Mononuclear cell (primary cell): ENCODE measurements around the gene STAT3. TPM values are rescaled to one million over a fixed set of nuclear protein-coding genes. Genes with fewer than 3 reads are reported as not detected.
"Not testable (repeated sequence)": the region's sequence is repeated elsewhere in the genome, so short reads cannot be mapped to it uniquely, and the experiment has no call there.

Source experiments
- H3K27me3 ChIP-seq: 2 replicates; pipeline ENCODE4 v1.6.0; 2011; ENCODE audit warnings: low read length, control low read depth; ENCODE audit not compliant: insufficient read depth
- H3K4me1 ChIP-seq: 2 replicates; pipeline ENCODE4 v1.5.1; 2011; ENCODE audit warnings: mild to moderate bottlenecking, low read length, control low read depth; ENCODE audit not compliant: insufficient read depth
- H3K4me3 ChIP-seq: 2 replicates; pipeline ENCODE4 v1.5.1; 2011; ENCODE audit warnings: mild to moderate bottlenecking, low read length, moderate library complexity
- H3K9me3 ChIP-seq: 2 replicates; pipeline ENCODE4 v1.5.1; 2011; ENCODE audit warnings: low read depth, mild to moderate bottlenecking, control low read depth, low read length
- total RNA-seq: library from RNA; depleted of rRNA; stranded (reverse); fragments of >200 nt; gene quantifications from one replicate; pipeline ENCODE4 v1.2.3, GENCODE V29; 2012

STAT3 gene
- total RNA-seq, 1 donor: 216 TPM

DNA sequence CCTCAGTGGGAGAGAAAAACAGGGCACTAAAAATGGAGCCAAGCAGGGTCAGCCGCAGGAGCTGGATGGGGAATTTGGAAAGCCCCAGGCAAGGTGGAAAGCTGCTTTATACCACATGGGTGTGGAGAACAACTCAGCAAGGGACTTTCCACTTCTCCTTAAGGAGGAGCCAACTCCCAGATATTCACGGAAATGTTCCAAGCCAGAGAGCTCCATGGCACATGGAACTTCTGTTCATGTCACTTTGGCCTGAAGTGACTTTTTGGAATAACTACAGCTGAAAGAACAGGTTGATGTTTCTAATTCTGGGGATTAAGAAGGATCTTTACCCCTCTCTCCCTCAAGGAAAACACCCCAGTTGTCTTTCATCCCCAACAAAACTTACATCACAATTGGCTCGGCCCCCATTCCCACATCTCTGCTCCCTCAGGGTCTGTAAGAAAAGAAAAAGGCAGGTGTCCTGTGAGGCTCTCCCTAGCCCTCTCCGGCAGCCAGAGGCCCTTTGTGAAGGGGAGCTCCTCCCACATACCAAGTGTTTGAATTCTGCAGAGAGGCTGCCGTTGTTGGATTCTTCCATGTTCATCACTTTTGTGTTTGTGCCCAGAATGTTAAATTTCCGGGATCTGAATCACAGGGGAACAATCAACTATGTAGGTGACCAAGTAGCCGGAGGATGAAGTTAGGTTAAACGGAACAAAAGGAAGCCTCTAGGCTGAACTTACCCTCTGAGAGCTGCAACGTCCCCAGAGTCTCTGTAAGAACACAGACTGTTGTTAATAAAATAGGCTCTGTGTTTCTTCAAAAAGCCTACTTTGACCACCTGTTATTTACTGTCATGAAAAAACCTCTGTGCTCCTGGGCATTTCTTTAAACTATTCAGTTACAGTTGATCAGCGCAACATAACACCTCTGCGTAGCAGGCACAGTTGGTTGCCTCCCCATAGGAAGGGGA lies 58.9 kb downstream of the STAT3 start:
- H3K4me3 ChIP-seq: no peak overlapping the region
- H3K4me1 ChIP-seq: no peaks in the 10 kb centered on the region
- no peaks in the 10 kb centered on the region for H3K9me3 ChIP-seq
- H3K27me3 ChIP-seq: no peaks in the 10 kb centered on the region

DNA sequence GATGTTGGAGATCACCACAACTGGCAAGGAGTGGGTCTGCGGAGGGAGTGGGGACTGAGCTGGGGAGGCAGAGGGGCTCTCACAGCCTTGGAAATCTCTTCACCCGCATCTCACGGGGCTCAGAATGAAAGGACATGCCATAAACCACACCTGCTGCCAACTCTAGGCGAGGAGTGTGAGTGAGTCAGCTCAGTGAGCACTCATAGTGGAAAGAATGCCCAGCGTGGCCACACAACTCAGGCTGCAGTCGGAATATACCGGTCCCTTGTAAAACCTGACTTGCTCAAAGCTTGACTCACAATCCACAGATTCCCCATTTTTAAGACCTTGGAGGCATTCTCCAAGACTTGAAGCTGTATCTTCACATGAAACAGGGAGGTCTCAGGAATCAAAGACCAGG lies 63.2 kb downstream of the STAT3 start:
- Histone ChIP-seq H3K9me3 (no peaks in the 10 kb centered on the region), H3K27me3 (no peaks in the 10 kb centered on the region), H3K4me1 (peaks cover 19% of the 10 kb centered on the region), H3K4me3 (no peak overlapping the region)

DNA sequence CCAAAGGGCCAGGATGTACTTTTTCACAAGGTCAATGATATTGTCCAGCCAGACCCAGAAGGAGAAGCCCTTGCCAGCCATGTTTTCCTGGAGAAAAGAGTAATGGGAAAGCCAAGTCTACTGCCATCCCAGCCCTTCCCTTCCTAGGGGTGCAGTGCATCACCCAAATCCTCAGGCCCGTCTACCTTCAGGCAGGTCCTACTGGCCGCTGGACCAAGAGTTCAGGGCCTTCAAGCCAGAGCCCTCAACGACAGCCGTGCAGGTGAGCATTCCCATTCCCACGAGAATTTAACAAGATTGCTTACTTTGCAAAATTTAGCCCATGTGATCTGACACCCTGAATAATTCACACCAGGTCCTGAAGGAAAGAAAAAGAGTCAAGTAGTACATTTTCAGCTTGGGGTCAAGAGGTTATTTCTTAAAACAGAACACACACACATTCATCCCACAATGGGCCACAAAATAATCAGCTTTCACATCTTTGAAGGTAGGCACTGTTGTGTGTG lies 64.9 kb downstream of the STAT3 start:
- H3K9me3 ChIP-seq: no peaks in the 10 kb centered on the region
- peaks cover 28% of the 10 kb centered on the region for H3K4me1 ChIP-seq
- H3K27me3 ChIP-seq: no peaks in the 10 kb centered on the region
- H3K4me3 ChIP-seq: no peak overlapping the region

DNA sequence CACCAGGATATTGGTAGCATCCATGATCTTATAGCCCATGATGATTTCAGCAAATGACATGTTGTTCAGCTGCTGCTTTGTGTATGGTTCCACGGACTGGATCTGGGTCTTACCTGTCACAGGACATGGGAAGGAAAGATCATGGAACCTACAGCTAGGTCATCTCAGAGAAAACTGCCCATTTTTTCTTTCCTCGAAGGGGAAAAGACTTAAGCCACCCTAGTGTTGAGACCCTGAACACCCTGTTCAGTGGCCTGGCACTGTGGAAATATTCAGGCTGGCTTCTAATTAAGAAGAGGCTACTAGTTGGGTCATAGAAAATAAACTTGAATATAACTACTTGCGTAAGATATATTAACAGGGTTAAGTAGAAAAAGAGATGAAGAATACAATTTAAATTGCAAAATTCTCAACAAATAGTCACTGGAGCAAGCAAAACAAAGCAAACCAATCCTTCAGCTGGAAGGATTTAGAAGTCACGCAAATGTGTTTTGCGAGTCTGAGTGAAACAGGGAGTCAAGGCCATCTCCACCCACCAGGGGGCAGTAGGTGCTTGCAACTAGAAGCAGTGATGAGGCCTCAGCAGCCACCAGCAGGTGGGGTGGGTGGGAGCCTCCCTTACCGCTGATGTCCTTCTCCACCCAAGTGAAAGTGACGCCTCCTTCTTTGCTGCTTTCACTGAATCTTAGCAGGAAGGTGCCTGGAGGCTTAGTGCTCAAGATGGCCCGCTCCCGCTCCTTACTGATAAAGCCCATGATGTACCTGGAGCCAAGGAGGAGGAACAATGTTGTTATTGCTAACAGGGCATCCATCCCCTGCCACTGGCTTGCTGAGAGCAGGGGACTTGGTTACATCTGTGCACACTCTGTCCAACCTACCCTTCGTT lies 65.6 kb downstream of the STAT3 start:
- no peaks in the 10 kb centered on the region for H3K9me3 ChIP-seq
- H3K4me1 ChIP-seq: peaks cover 28% of the 10 kb centered on the region
- H3K4me3 ChIP-seq: no peak overlapping the region
- no peaks in the 10 kb centered on the region for H3K27me3 ChIP-seq

DNA sequence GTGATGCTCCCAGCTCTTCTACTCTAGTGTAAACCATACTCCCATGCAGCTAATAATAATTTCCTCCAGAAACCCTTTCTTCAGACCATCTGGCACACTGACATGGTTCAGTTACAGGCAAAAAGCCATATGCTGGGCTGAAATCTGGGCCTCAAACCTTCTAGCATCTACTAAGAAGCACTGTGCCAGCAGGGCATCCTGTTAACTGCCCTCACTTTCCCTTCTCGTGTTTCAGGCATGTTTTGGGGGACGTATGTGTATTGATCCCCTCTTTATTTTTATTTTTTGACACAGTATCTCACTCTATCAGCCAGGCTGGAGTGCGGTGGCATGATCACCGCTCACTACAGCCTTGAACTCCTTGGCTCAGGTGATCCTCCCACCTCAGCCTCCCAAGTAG lies 66.7 kb downstream of the STAT3 start:
- Histone ChIP-seq H3K9me3 (no peaks in the 10 kb centered on the region), H3K4me1 (peaks cover 35% of the 10 kb centered on the region), H3K4me3 (no peak overlapping the region), H3K27me3 (no peaks in the 10 kb centered on the region)

DNA sequence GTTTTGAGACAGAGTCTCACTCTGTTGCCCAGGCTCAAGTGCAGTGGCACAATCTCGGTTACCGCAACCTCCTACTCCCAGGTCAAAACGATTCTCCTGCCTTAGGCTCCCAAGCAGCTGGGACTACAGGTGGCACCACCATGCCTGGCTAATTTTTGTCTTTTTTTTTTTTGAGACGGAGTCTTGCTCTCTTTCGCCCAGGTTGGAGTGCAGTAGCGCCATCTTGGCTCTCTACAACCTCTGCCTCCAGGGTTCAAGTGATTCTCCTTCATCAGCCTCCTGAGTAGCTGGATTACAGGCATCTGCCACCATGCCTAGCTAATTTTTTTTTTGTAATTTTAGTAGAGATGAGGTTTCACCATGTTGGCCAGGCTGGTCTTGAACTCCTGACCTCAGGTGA lies 70.3 kb downstream of the STAT3 start:
- H3K4me3 ChIP-seq, H3K27me3 ChIP-seq, H3K9me3 ChIP-seq: not testable (repeated sequence)
- peaks cover 67% of the 10 kb centered on the region for H3K4me1 ChIP-seq

DNA sequence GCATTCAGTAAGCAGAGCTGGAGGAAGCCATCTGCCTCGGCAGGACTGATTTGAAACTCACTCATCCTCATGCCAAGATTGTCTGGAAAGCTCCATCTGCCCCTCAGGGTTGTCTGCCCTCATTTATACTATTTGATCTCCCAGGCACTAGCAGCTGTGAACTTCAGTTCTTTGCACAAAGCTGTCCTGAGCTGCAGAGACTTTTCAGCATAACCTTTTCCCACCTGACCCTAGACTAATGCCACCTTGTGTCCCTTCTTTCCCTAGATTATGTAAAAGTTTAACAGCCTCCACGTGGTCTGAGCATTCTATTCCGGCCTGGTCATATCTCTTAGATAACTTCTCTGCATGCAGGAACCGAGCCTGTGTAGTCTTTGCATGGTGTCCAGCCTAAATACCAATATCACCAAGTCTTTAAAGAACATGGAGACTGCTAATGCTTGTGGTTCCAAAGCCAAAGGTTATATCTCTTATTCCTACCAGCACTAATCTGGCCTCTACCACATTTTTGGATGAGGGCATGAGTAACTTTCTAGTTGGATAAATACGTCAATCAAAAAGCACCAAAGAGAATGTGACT lies 70.9 kb downstream of the STAT3 start:
- no peaks in the 10 kb centered on the region for H3K27me3 ChIP-seq
- no peak overlapping the region for H3K4me3 ChIP-seq
- H3K4me1 ChIP-seq: peaks cover 68% of the 10 kb centered on the region
- no peaks in the 10 kb centered on the region for H3K9me3 ChIP-seq

DNA sequence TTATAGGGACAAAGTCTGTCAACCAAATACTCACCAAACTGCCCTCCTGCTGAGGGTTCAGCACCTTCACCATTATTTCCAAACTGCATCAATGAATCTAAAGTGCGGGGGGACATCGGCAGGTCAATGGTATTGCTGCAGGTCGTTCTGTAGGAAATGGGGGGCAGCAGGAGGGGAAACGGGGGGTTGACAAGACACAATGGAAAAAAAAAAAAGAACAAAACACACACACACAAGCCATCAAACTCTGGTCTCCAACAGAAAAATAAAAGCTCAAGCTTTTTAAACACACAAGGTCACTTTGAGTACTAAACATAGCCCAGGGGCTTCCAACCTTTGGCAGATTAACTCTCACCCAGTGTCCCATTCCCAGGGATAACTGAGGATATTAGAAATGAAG lies 71.5 kb downstream of the STAT3 start:
- Histone ChIP-seq H3K4me1 (peaks cover 74% of the 10 kb centered on the region), H3K4me3 (no peak overlapping the region), H3K27me3 (no peaks in the 10 kb centered on the region), H3K9me3 (no peaks in the 10 kb centered on the region)

DNA sequence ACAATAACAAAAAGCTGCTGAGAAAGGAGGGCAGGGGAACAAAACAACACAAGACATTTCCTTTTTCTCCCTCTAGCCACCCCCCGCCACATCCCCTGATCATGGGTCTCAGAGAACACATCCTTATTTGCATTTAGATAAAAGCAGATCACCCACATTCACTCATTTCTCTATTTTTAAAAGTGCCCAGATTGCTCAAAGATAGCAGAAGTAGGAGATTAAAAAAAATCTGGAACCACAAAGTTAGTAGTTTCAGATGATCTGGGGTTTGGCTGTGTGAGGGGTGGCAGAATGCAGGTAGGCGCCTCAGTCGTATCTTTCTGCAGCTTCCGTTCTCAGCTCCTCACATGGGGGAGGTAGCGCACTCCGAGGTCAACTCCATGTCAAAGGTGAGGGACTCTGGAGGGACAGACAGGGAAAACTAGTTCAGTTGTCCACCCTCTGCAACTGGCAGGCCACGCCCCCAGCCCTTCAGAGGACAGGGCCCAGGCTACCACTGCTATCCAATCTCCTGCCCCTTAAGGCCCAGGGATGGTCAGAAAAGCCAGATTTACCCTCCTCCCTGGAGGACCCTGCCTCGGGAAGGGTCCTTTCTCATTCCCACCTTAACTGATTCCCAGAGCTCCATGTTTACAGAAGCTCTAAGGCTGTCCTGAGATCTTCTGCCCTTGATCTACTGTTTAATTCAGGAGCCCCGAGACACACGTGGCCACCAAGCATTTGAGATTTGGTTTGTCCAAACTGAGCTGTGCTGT lies 72.7 kb downstream of the STAT3 start:
- H3K4me3 ChIP-seq: no peak overlapping the region
- peaks cover 79% of the 10 kb centered on the region for H3K4me1 ChIP-seq
- H3K9me3 ChIP-seq: no peaks in the 10 kb centered on the region
- H3K27me3 ChIP-seq: no peaks in the 10 kb centered on the region

DNA sequence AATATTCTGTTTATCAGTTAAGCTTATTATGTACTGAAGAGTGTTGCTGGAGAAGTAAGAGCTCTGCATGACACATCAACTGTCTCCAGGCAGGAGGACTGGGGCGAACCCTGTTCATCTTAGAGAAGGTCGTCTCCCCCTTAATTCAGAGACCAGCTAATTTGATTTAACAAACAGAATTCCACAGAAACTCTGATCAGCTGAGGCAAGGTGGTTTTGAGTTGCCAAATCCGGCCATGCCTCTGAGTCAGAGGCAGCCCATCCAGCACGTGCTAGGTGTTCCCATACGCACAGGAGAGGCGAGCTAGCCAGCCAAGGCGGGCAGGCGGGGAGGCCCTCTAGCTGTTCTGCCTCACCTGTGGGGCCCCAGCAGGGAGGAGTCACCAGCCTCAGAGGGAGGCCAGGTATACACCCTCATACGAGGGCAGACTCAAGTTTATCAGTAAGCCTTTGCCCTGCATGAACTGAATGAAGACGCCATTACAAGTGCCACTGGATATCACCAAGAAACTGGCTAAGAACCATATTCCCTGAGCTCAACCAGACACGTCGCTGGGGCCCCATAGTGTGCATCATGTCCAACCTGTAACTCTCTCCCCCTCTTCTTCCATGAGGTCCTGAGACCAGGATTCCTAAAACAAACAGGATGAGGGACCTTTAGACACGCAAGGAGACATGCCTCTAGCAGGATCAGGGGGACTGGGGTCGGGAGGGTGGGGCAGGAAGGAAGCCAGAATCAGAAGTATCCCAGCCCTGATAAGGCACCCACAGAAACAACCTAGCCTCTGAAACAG lies 74.3 kb downstream of the STAT3 start:
- Histone ChIP-seq H3K4me1 (peaks cover 64% of the 10 kb centered on the region), H3K4me3 (no peak overlapping the region), H3K27me3 (no peaks in the 10 kb centered on the region), H3K9me3 (no peaks in the 10 kb centered on the region)

DNA sequence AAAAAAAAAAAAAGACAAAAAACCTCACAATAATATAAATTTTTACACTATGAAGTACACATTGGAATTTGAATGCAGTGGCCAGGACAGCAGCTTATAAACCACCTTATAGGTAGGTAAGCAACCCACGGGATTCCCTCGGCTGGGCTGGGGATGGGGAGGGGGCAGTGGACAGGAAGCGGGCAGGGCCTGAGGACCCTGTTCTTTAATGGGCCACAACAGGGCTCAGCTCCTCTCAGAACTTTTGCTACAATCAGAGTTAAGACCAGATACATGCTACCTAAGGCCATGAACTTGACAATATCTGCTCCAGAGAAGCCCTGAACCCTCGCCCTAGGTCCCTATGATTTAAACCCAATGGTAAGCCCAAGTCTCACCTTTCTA lies 74.9 kb downstream of the STAT3 start:
- Histone ChIP-seq H3K27me3 (no peaks in the 10 kb centered on the region), H3K4me1 (peaks cover 64% of the 10 kb centered on the region), H3K9me3 (no peaks in the 10 kb centered on the region), H3K4me3 (no peak overlapping the region)

DNA sequence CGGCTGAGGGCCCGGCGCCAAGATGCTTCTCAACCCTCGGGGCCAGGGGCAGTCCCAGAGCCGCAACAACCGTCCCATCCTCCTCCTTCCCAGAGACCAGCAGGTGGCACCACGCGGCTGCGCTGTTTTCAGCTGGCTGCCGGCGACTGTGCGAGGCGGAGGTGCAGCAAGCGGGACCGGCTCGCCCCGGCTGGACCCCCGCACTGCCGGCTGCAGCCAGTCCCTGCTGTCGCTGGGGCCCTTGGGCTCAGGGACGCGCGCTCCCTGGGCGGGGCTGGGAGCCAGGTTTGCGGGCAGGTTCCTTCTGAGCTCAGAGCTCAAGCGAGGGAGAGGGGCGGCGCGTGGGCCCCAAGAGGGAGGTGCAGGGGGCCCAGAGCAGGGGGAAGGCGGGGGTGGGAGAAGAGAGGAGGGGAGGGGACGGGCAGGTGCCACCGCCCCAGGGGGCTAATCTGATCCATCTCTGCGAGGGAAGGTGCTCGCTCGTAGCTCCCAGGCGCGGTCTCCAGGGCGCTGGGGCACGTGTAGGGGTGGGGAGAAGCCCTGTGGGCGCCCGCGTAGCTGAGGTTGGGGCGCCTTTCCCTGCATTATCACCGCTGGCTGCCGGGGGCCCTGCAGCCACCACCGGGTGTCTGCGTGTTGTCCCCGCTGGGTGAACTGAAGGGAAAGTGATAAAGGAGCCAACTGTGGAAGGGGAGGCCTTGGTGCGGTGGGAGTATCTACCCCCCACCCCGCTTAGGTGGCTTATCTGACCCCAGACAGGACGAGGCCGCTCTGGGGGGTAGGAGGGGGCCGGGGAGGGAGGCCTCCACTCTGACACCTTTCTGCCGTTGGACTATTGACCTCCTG lies 75.7 kb downstream of the STAT3 start:
- Histone ChIP-seq H3K4me3 (no peak overlapping the region), H3K4me1 (peaks cover 64% of the 10 kb centered on the region), H3K9me3 (no peaks in the 10 kb centered on the region), H3K27me3 (no peaks in the 10 kb centered on the region)

DNA sequence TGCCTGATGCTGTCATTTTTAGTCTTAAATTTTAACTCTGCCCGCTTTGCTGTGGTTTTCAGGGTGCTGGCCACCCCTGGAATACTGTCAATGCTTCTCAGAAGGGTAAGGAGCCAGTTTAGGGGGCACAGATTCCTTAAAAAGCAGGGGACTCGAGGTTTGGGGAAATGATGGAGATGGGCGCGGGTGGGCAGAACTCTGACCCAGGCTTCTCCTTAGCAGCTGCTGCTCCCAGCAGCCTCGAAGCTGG lies 76.3 kb downstream of the STAT3 start:
- H3K4me1 ChIP-seq: peaks cover 59% of the 10 kb centered on the region

More for the DNA sequence above, 76.3 kb downstream of the STAT3 start:
- H3K9me3 ChIP-seq: no peaks in the 10 kb centered on the region
- H3K27me3 ChIP-seq: no peaks in the 10 kb centered on the region
- H3K4me3 ChIP-seq: no peak overlapping the region
